SU-DHL-6 (cell line): ENCODE data around the gene TRPV4.

Experiments used
- H2AFZ ChIP-seq: fragments of 200-600 bp; sonication (generic); 2 replicates; pipeline ENCODE4 v1.6.1; 2014; ENCODE audit warnings: low read depth, mild to moderate bottlenecking, moderate library complexity, mixed read lengths, antibody characterized with exemption, low read length; ENCODE audit not compliant: severe bottlenecking
- H3F3A ChIP-seq: fragments of 200-600 bp; shearing (Covaris generic); 2 replicates; pipeline ENCODE4 v1.6.0; 2016; ENCODE audit warnings: antibody characterized with exemption, mild to moderate bottlenecking; ENCODE audit not compliant: insufficient read depth
- H3K27ac ChIP-seq: fragments of 200-600 bp; sonication (generic); 2 replicates; pipeline ENCODE4 v1.5.1; 2016; ENCODE audit warnings: low read depth, mild to moderate bottlenecking, low read length, moderate library complexity, mixed read lengths
- H3K27me3 ChIP-seq: fragments of 200-600 bp; sonication (generic), shearing (Covaris generic); 2 replicates; pipeline ENCODE4 v1.6.0; 2014; ENCODE audit warnings: mild to moderate bottlenecking, low read length
- H3K36me3 ChIP-seq: fragments of 200-600 bp; sonication (generic); 2 replicates; pipeline ENCODE4 v1.6.1; 2014; ENCODE audit warnings: mild to moderate bottlenecking, low read length, mixed read lengths
- H3K4me2 ChIP-seq: fragments of 300-600, 200-600 bp; shearing (Covaris generic), sonication (generic); 2 replicates; pipeline ENCODE4 v1.6.0; 2014; ENCODE audit warnings: low read length, low read depth, mild to moderate bottlenecking; ENCODE audit not compliant: poor library complexity, severe bottlenecking
- H3K4me3 ChIP-seq: fragments of 200-600 bp; sonication (generic); 2 replicates; pipeline ENCODE4 v1.5.1; 2014; ENCODE audit warnings: antibody characterized with exemption, low read length, mild to moderate bottlenecking, mixed read lengths; ENCODE audit not compliant: insufficient read depth, poor library complexity, severe bottlenecking
- H3K79me2 ChIP-seq: fragments of 200-600 bp; sonication (generic); 2 replicates; pipeline ENCODE4 v1.6.1; 2014; ENCODE audit warnings: mild to moderate bottlenecking, low read length, moderate library complexity; ENCODE audit not compliant: insufficient read depth
- H3K9ac ChIP-seq: fragments of 200-600 bp; sonication (generic); 2 replicates; pipeline ENCODE4 v1.7.0; 2014; ENCODE audit warnings: mild to moderate bottlenecking, low read length
- H3K9me2 ChIP-seq: fragments of 200-600 bp; sonication (generic); replicated peaks from 2 replicates; pipeline ENCODE4 v1.6.1; 2014; ENCODE audit warnings: low read length; ENCODE audit not compliant: insufficient read depth
- H3K9me3 ChIP-seq: fragments of 200-600 bp; sonication (generic); 2 replicates; pipeline ENCODE4 v1.6.1; 2014; ENCODE audit warnings: low read length, mixed read lengths; ENCODE audit not compliant: insufficient read depth
- H4K20me1 ChIP-seq: fragments of 200-600 bp; sonication (generic); 2 replicates; pipeline ENCODE4 v1.6.1; 2014; ENCODE audit warnings: low read depth, mild to moderate bottlenecking, antibody characterized with exemption, low read length, moderate library complexity, mixed read lengths
- CTCF ChIP-seq: fragments of 200-600 bp; sonication (generic); IDR thresholded peaks from one replicate; pipeline ENCODE4 v1.5.1; 2017; ENCODE audit warnings: antibody characterized with exemption, mild to moderate bottlenecking, low read length, moderate library complexity; ENCODE audit not compliant: insufficient read depth, poor library complexity, severe bottlenecking
- EZH2phosphoT487 ChIP-seq: fragments of 200-600 bp; sonication (generic), shearing (Covaris generic); conservative IDR thresholded peaks from 2 replicates; pipeline ENCODE4 v1.6.1; 2018; ENCODE audit warnings: mild to moderate bottlenecking, antibody characterized with exemption, low read length, moderate library complexity, mixed read lengths

Gene TRPV4

GRCh38 chr12:109822416-109822815, 10.8 kb downstream of the TRPV4 start:
- H3K79me2 ChIP-seq, result no peaks in the 10 kb centered on the region
- no peak overlapping the region for H3K27ac ChIP-seq
- H2AFZ ChIP-seq, result no peak overlapping the region
- H3K9me2 ChIP-seq, result no peaks in the 10 kb centered on the region
- no peaks in the 10 kb centered on the region for H3K9me3 ChIP-seq
- H3K9ac ChIP-seq, result no peak overlapping the region
- no peaks in the 10 kb centered on the region for H3K36me3 ChIP-seq
- H3K4me2 ChIP-seq, result no peak overlapping the region
- no peaks in the 10 kb centered on the region for H3F3A ChIP-seq
- no peak overlapping the region for H3K4me3 ChIP-seq
- no peaks in the 10 kb centered on the region for H4K20me1 ChIP-seq
- H3K27me3 ChIP-seq, result no peaks in the 10 kb centered on the region
- TF ChIP-seq EZH2phosphoT487 (no peak), CTCF (no peak)

GRCh38 chr12:109821968-109822367, 11.2 kb downstream of the TRPV4 start:
- Histone ChIP-seq H3K79me2 (no peaks in the 10 kb centered on the region), H4K20me1 (no peaks in the 10 kb centered on the region), H3K9me2 (no peaks in the 10 kb centered on the region), H3K4me2 (no peak overlapping the region), H3K9me3 (no peaks in the 10 kb centered on the region), H3K27ac (no peak overlapping the region), H2AFZ (no peak overlapping the region), H3K9ac (no peak overlapping the region), H3K4me3 (no peak overlapping the region), H3K27me3 (no peaks in the 10 kb centered on the region), H3F3A (no peaks in the 10 kb centered on the region), H3K36me3 (no peaks in the 10 kb centered on the region)
- TF ChIP-seq CTCF (no peak), EZH2phosphoT487 (no peak)

- H2AFZ ChIP-seq, result no peak overlapping the region
- H4K20me1 ChIP-seq, result no peaks in the 10 kb centered on the region
- no peaks in the 10 kb centered on the region for H3K27me3 ChIP-seq
- TF ChIP-seq EZH2phosphoT487 (no peak), CTCF (no peak)
- H3F3A ChIP-seq, result no peaks in the 10 kb centered on the region
- no peaks in the 10 kb centered on the region for H3K36me3 ChIP-seq
- no peaks in the 10 kb centered on the region for H3K9me3 ChIP-seq
- no peak overlapping the region for H3K4me2 ChIP-seq
- no peak overlapping the region for H3K4me3 ChIP-seq
- H3K27ac ChIP-seq, result no peak overlapping the region
- H3K9me2 ChIP-seq, result no peaks in the 10 kb centered on the region
- no peak overlapping the region for H3K9ac ChIP-seq
- no peaks in the 10 kb centered on the region for H3K79me2 ChIP-seq
Observed at GRCh38 chr12:109820816-109821381, 12.3 kb downstream of the TRPV4 start.
